ENCODE data around the gene SPECC1.

DNA sequence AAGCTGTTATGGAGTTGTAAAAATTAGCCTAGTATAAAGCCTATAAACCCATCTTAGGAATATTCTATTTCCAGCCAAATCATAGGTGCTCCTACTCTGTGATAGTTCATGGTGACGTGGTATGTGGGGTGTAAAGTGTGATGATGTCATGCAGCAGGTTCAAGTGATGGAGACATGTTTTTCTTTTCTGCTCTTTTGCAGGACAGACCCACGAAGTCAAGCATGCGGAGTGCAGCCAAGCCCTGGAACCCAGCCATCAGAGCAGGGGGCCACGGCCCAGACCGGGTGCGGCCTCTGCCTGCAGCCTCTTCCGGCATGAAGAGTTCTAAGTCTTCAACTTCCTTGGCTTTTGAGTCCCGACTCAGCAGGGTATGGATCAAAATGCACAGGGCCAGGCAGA is 87.3 kb downstream of the SPECC1 start:
- no peak for TF ChIP-seq CTCF (IDR thresholded peaks at IDR 0.05 in 2 of 3, conservative IDR thresholded peaks at IDR 0.05 in 1 of 3; ENCODE audit: insufficient read depth in 2 of 3, low read depth in 1 of 3, low read length in 3 of 3)
- TF ChIP-seq, protein P1, sequence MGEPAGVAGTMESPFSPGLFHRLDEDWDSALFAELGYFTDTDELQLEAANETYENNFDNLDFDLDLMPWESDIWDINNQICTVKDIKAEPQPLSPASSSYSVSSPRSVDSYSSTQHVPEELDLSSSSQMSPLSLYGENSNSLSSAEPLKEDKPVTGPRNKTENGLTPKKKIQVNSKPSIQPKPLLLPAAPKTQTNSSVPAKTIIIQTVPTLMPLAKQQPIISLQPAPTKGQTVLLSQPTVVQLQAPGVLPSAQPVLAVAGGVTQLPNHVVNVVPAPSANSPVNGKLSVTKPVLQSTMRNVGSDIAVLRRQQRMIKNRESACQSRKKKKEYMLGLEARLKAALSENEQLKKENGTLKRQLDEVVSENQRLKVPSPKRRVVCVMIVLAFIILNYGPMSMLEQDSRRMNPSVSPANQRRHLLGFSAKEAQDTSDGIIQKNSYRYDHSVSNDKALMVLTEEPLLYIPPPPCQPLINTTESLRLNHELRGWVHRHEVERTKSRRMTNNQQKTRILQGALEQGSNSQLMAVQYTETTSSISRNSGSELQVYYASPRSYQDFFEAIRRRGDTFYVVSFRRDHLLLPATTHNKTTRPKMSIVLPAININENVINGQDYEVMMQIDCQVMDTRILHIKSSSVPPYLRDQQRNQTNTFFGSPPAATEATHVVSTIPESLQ (CRISPR knock-in tag; IDR thresholded peaks at IDR 0.05): no peak
- TF ChIP-seq MAFF (IDR thresholded peaks at IDR 0.05; ENCODE audit: low read length): no peak
- no peak for TF ChIP-seq FOXA3 (CRISPR knock-in tag; conservative IDR thresholded peaks at IDR 0.05 in 1 of 2, IDR thresholded peaks at IDR 0.05 in 1 of 2)
- no peak for TF ChIP-seq CHD2 (IDR thresholded peaks at IDR 0.05; ENCODE audit: low read depth, low read length)
- no peak for TF ChIP-seq RAD21 (CRISPR knock-in tag; conservative IDR thresholded peaks at IDR 0.05 in 1 of 2, IDR thresholded peaks at IDR 0.05 in 1 of 2)
- no peak for TF ChIP-seq POLR2A (conservative IDR thresholded peaks at IDR 0.05)
- no peak for TF ChIP-seq ZNF589 (CRISPR knock-in tag; IDR thresholded peaks at IDR 0.05; ENCODE audit: low read depth)
- no peak for TF ChIP-seq SNRNP70 (optimal IDR thresholded peaks at IDR 0.05; ENCODE audit: low read depth, low read length)
